SU-DHL-6 (cell line): Measurements from ENCODE around the gene ETF1.

Experiments used
- H2AFZ ChIP-seq: fragments of 200-600 bp; sonication (generic); 2 replicates; pipeline ENCODE4 v1.6.1; 2014; ENCODE audit warnings: low read depth, mild to moderate bottlenecking, moderate library complexity, mixed read lengths, antibody characterized with exemption, low read length; ENCODE audit not compliant: severe bottlenecking
- H3F3A ChIP-seq: fragments of 200-600 bp; shearing (Covaris generic); 2 replicates; pipeline ENCODE4 v1.6.0; 2016; ENCODE audit warnings: antibody characterized with exemption, mild to moderate bottlenecking; ENCODE audit not compliant: insufficient read depth
- H3K27ac ChIP-seq: fragments of 200-600 bp; sonication (generic); 2 replicates; pipeline ENCODE4 v1.5.1; 2016; ENCODE audit warnings: low read depth, mild to moderate bottlenecking, low read length, moderate library complexity, mixed read lengths
- H3K27me3 ChIP-seq: fragments of 200-600 bp; sonication (generic), shearing (Covaris generic); 2 replicates; pipeline ENCODE4 v1.6.0; 2014; ENCODE audit warnings: mild to moderate bottlenecking, low read length
- H3K36me3 ChIP-seq: fragments of 200-600 bp; sonication (generic); 2 replicates; pipeline ENCODE4 v1.6.1; 2014; ENCODE audit warnings: mild to moderate bottlenecking, low read length, mixed read lengths
- H3K4me2 ChIP-seq: fragments of 300-600, 200-600 bp; shearing (Covaris generic), sonication (generic); 2 replicates; pipeline ENCODE4 v1.6.0; 2014; ENCODE audit warnings: low read length, low read depth, mild to moderate bottlenecking; ENCODE audit not compliant: poor library complexity, severe bottlenecking
- H3K4me3 ChIP-seq: fragments of 200-600 bp; sonication (generic); 2 replicates; pipeline ENCODE4 v1.5.1; 2014; ENCODE audit warnings: antibody characterized with exemption, low read length, mild to moderate bottlenecking, mixed read lengths; ENCODE audit not compliant: insufficient read depth, poor library complexity, severe bottlenecking
- H3K79me2 ChIP-seq: fragments of 200-600 bp; sonication (generic); 2 replicates; pipeline ENCODE4 v1.6.1; 2014; ENCODE audit warnings: mild to moderate bottlenecking, low read length, moderate library complexity; ENCODE audit not compliant: insufficient read depth
- H3K9ac ChIP-seq: fragments of 200-600 bp; sonication (generic); 2 replicates; pipeline ENCODE4 v1.7.0; 2014; ENCODE audit warnings: mild to moderate bottlenecking, low read length
- H3K9me2 ChIP-seq: fragments of 200-600 bp; sonication (generic); replicated peaks from 2 replicates; pipeline ENCODE4 v1.6.1; 2014; ENCODE audit warnings: low read length; ENCODE audit not compliant: insufficient read depth
- H3K9me3 ChIP-seq: fragments of 200-600 bp; sonication (generic); 2 replicates; pipeline ENCODE4 v1.6.1; 2014; ENCODE audit warnings: low read length, mixed read lengths; ENCODE audit not compliant: insufficient read depth
- H4K20me1 ChIP-seq: fragments of 200-600 bp; sonication (generic); 2 replicates; pipeline ENCODE4 v1.6.1; 2014; ENCODE audit warnings: low read depth, mild to moderate bottlenecking, antibody characterized with exemption, low read length, moderate library complexity, mixed read lengths
- EZH2phosphoT487 ChIP-seq: fragments of 200-600 bp; sonication (generic), shearing (Covaris generic); conservative IDR thresholded peaks from 2 replicates; pipeline ENCODE4 v1.6.1; 2018; ENCODE audit warnings: mild to moderate bottlenecking, antibody characterized with exemption, low read length, moderate library complexity, mixed read lengths
- TF ChIP-seq, protein P1 (sequence below): fragments of 200-600 bp; sonication (generic); IDR thresholded peaks from one replicate; pipeline ENCODE4 v1.5.1; 2017; ENCODE audit warnings: antibody characterized with exemption, mild to moderate bottlenecking, low read length, moderate library complexity; ENCODE audit not compliant: insufficient read depth, poor library complexity, severe bottlenecking

The ETF1 gene

DNA sequence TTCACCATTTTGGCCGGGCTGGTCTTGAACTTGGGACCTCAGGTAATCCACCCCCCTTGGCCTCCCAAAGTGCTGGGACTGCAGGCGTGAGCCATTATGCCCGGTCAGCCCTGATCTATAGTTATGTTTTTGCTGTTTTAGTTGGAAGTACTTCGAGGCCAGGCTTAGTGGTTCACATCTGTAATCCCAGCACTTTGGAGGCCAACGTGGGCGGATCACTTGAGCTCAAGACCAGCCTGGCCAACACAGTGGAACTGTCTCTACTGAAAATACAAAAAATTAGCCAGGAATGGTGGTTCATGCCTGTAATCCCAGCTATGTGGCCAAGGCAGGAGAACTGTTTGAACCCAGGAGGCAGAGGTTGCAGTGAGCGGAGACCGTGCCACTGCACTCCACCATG lies 30.2 kb upstream of the ETF1 start:
- H4K20me1 ChIP-seq: peaks cover 7% of the 10 kb centered on the region
- H3K36me3 ChIP-seq: peaks cover 29% of the 10 kb centered on the region; the same call in 1 of the 2 replicates
- H3K9me2 ChIP-seq: no peaks in the 10 kb centered on the region
- H3K4me2 ChIP-seq: no peak overlapping the region
- TF ChIP-seq EZH2phosphoT487: no peak
- TF ChIP-seq, protein P1, sequence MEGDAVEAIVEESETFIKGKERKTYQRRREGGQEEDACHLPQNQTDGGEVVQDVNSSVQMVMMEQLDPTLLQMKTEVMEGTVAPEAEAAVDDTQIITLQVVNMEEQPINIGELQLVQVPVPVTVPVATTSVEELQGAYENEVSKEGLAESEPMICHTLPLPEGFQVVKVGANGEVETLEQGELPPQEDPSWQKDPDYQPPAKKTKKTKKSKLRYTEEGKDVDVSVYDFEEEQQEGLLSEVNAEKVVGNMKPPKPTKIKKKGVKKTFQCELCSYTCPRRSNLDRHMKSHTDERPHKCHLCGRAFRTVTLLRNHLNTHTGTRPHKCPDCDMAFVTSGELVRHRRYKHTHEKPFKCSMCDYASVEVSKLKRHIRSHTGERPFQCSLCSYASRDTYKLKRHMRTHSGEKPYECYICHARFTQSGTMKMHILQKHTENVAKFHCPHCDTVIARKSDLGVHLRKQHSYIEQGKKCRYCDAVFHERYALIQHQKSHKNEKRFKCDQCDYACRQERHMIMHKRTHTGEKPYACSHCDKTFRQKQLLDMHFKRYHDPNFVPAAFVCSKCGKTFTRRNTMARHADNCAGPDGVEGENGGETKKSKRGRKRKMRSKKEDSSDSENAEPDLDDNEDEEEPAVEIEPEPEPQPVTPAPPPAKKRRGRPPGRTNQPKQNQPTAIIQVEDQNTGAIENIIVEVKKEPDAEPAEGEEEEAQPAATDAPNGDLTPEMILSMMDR: no peak
- H3K27me3 ChIP-seq: no peaks in the 10 kb centered on the region
- H3K9me3 ChIP-seq: no peaks in the 10 kb centered on the region
- no peak overlapping the region for H3K27ac ChIP-seq
- no peak overlapping the region for H2AFZ ChIP-seq
- peaks cover 57% of the 10 kb centered on the region for H3K79me2 ChIP-seq
- no peaks in the 10 kb centered on the region for H3F3A ChIP-seq
- peak overlapping the region; percentile 74; the same call in 1 of the 2 replicates for H3K9ac ChIP-seq
- H3K4me3 ChIP-seq: no peak overlapping the region

DNA sequence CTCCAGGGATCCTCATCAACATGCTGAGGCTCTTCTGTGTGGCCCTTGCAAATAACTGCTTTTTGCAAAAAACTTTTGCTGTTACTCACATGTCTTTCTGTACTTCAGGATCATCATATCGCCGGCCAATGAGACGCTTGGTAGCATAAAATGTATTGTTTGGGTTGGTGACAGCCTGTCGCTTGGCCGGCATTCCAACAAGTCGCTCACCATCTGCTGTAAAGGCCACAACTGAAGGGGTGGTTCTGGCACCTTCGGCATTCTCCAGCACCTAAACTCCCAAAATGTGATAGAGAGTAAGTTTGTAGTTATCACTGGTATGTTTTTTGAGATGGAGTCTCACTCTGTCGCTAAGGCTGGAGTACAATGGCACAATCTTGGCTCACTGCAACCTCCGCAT lies 27.8 kb upstream of the ETF1 start:
- Histone ChIP-seq H3K27me3 (no peaks in the 10 kb centered on the region), H3K9ac (no peak overlapping the region), H3K9me3 (no peaks in the 10 kb centered on the region), H3K4me2 (no peak overlapping the region), H3K4me3 (no peak overlapping the region), H2AFZ (no peak overlapping the region), H3F3A (no peaks in the 10 kb centered on the region), H3K27ac (no peak overlapping the region), H3K79me2 (peaks cover 79% of the 10 kb centered on the region), H3K9me2 (no peaks in the 10 kb centered on the region), H3K36me3 (peaks cover 43% of the 10 kb centered on the region), H4K20me1 (peaks cover 11% of the 10 kb centered on the region)
- TF ChIP-seq, protein P1: no peak
- no peak for TF ChIP-seq EZH2phosphoT487

DNA sequence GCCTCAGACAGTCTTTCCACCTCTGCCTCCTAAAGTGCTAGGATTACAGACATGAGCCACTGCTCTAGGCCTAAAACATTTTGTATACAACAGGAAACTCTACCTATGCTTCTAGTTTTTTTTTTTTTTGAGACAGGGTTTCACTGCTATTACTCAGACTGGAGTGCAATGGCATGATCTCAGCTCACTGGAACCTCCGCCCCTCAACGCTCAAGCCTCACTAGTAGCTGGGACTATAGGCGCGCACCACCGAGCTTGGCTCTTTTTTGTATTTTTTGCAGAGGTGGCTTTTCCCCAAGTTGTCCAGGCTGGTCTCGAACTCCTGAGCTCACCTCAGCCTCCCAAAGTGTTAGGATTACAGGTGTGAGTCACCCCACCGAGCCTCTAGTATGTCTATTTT lies 26.7 kb upstream of the ETF1 start:
- no peak overlapping the region for H3K4me2 ChIP-seq
- H2AFZ ChIP-seq: no peak overlapping the region
- H3K9me2 ChIP-seq: no peaks in the 10 kb centered on the region
- no peaks in the 10 kb centered on the region for H3F3A ChIP-seq
- H3K9me3 ChIP-seq: no peaks in the 10 kb centered on the region
- no peak overlapping the region for H3K9ac ChIP-seq
- no peak overlapping the region for H3K27ac ChIP-seq
- peaks cover 21% of the 10 kb centered on the region for H4K20me1 ChIP-seq
- TF ChIP-seq EZH2phosphoT487: no peak
- TF ChIP-seq, protein P1: no peak
- no peak overlapping the region for H3K4me3 ChIP-seq
- H3K27me3 ChIP-seq: no peaks in the 10 kb centered on the region
- peaks cover 51% of the 10 kb centered on the region for H3K36me3 ChIP-seq
- peaks cover 86% of the 10 kb centered on the region for H3K79me2 ChIP-seq
